BE2C (cell line): ENCODE measurements around the gene C1orf35.

Source experiments
- DNase-seq: peaks from one replicate; pipeline ENCODE4 v3.0.0-alpha.2; 2020
- H3K27me3 ChIP-seq: fragments of 250-450 bp; sonication (Bioruptor Pico); 2 replicates; pipeline ENCODE4 v1.5.1; 2020; ENCODE audit warnings: mild to moderate bottlenecking
- H3K36me3 ChIP-seq: fragments of 250-450 bp; sonication (Bioruptor Pico); 2 replicates; pipeline ENCODE4 v1.5.1; 2020; ENCODE audit warnings: mild to moderate bottlenecking
- H3K4me1 ChIP-seq: fragments of 250-450 bp; sonication (Bioruptor Pico); 2 replicates; pipeline ENCODE4 v1.5.1; 2020
- H3K4me3 ChIP-seq: 2 replicates; pipeline ENCODE4 v1.5.1; 2011; ENCODE audit warnings: low read depth, low read length
- H3K9me3 ChIP-seq: fragments of 250-450 bp; sonication (Bioruptor Pico); 2 replicates; pipeline ENCODE4 v1.5.1; 2020
- CTCF ChIP-seq: IDR thresholded peaks from 2 replicates; pipeline ENCODE4 v1.5.1; 2012; ENCODE audit warnings: mild to moderate bottlenecking, low read depth, low read length

C1orf35 gene

GRCh38 chr1:228108742-228109072 is 5.6 kb upstream of the C1orf35 start:
- no peak for TF ChIP-seq CTCF

GRCh38 chr1:228108055-228108690 is 5.0 kb upstream of the C1orf35 start:
- Histone ChIP-seq H3K27me3 (no peaks in the 10 kb centered on the region), H3K36me3 (peaks cover 14% of the 10 kb centered on the region), H3K9me3 (no peaks in the 10 kb centered on the region), H3K4me3 (peak overlapping the region; percentile 98), H3K4me1 (no peaks in the 10 kb centered on the region)
- DNase-seq = no peak
- no peak for TF ChIP-seq CTCF

More at GRCh38 chr1:228108742-228109072, 5.6 kb upstream of the C1orf35 start:
- Histone ChIP-seq H3K9me3 (no peaks in the 10 kb centered on the region), H3K27me3 (no peaks in the 10 kb centered on the region), H3K4me3 (peak overlapping the region; percentile 98), H3K4me1 (no peaks in the 10 kb centered on the region), H3K36me3 (peaks cover 14% of the 10 kb centered on the region)
- DNase-seq = no peak

GRCh38 chr1:228107636-228108035 is 4.5 kb upstream of the C1orf35 start:
- no peaks in the 10 kb centered on the region for H3K27me3 ChIP-seq
- no peak overlapping the region for H3K4me3 ChIP-seq
- H3K4me1 ChIP-seq = no peaks in the 10 kb centered on the region
- DNase-seq = no peak
- H3K9me3 ChIP-seq = no peaks in the 10 kb centered on the region
- TF ChIP-seq CTCF = no peak
- peaks cover 14% of the 10 kb centered on the region for H3K36me3 ChIP-seq

GRCh38 chr1:228106800-228107054 is 3.6 kb upstream of the C1orf35 start:
- no peak for DNase-seq
- Histone ChIP-seq H3K9me3 (no peaks in the 10 kb centered on the region), H3K27me3 (no peaks in the 10 kb centered on the region), H3K36me3 (peaks cover 14% of the 10 kb centered on the region), H3K4me3 (no peak overlapping the region), H3K4me1 (no peaks in the 10 kb centered on the region)
- no peak for TF ChIP-seq CTCF

- no peak for TF ChIP-seq CTCF
- H3K9me3 ChIP-seq = no peaks in the 10 kb centered on the region
- no peak overlapping the region for H3K4me3 ChIP-seq
- DNase-seq = no peak
- no peaks in the 10 kb centered on the region for H3K27me3 ChIP-seq
- peaks cover 14% of the 10 kb centered on the region for H3K36me3 ChIP-seq
- no peaks in the 10 kb centered on the region for H3K4me1 ChIP-seq
Measured at GRCh38 chr1:228105996-228106799, 3.1 kb upstream of the C1orf35 start.

GRCh38 chr1:228105270-228105995 is 2.3 kb upstream of the C1orf35 start:
- no peak for TF ChIP-seq CTCF
- no peak for DNase-seq

More at GRCh38 chr1:228105270-228105995, 2.3 kb upstream of the C1orf35 start:
- Histone ChIP-seq H3K9me3 (no peaks in the 10 kb centered on the region), H3K4me1 (no peaks in the 10 kb centered on the region), H3K27me3 (no peaks in the 10 kb centered on the region), H3K4me3 (no peak overlapping the region), H3K36me3 (peaks cover 17% of the 10 kb centered on the region)
